Testis (tissue), 2 donors: Measurements from ENCODE around the gene AQP5.

Experiments used
- CTCF ChIP-seq, 3 experiments: fragments of 450-650 bp in 2 of 3; fragments of 200-600 bp in 1 of 3; sonication (generic) in 1 of 3; IDR thresholded peaks; one replicate each; pipeline ENCODE4 v1.5.1; 2016 to 2019; ENCODE audit warnings: antibody characterized with exemption in 3 of 3, mild to moderate bottlenecking in 2 of 3, moderate library complexity in 1 of 3
- POLR2A ChIP-seq: fragments of 450-650 bp; IDR thresholded peaks from one replicate; pipeline ENCODE4 v1.6.1; 2017; ENCODE audit warnings: antibody characterized with exemption, mild to moderate bottlenecking, moderate library complexity

GRCh38 chr12:49941556-49942511 lies 19.8 kb upstream of the AQP5 start:
- TF ChIP-seq POLR2A (no peak), CTCF (IDR thresholded peaks at IDR 0.05) (no peak)
